OCI-LY3 (cell line): ENCODE data around the gene FSIP1.

ENCODE experiments used
- EZH2phosphoT487 ChIP-seq: fragments of 200-600 bp; shearing (Covaris generic); IDR thresholded peaks from 2 replicates; pipeline ENCODE4 v1.6.1; 2018; ENCODE audit warnings: antibody characterized with exemption, mixed run types, low read depth
- TF ChIP-seq, protein P1 (sequence below): fragments of 200-600, 300-600 bp; sonication (generic); IDR thresholded peaks from 2 replicates; pipeline ENCODE4 v1.5.1; 2014; ENCODE audit warnings: antibody characterized with exemption, low read length, low read depth

DNA sequence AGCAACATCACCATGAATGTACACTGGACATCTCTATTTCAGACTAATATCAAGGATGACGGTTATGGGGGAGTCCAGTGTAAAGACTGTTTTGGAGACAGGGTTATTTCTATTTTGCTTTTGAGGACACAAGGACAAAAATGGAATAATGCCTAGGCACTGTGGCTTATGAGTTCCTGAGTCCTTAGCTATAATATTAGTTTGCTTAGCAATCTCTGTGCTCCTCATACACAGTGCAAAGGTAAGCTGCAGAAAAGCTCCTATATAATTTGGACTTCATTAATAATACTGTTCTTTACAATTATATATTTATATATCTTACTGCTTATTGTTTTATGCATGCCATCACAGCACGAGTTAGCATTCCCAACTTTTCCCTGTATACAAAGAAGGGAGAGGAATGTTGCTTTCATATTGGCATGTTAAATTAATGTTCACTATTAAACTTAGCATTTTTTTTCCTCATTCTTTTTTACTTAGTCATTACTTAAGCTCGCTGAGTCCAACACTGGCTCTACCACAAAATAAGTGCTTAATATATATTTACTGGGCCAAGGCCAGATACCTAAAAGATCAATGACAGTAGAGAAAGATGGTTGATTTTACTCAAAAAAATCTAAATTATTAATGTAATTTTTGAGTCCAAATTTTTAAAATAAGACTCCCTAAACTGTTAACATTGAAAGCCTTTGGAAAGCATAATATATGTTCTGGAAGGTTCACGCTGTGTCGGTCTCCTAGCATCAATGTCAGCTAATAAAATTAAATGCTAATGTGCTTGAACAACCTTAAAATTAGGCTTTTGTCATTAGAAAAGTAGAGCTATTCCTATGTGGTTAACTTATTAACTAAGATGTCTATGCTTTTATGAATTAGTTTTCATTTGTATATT is 187.9 kb downstream of the FSIP1 start:
- TF ChIP-seq, protein P1, sequence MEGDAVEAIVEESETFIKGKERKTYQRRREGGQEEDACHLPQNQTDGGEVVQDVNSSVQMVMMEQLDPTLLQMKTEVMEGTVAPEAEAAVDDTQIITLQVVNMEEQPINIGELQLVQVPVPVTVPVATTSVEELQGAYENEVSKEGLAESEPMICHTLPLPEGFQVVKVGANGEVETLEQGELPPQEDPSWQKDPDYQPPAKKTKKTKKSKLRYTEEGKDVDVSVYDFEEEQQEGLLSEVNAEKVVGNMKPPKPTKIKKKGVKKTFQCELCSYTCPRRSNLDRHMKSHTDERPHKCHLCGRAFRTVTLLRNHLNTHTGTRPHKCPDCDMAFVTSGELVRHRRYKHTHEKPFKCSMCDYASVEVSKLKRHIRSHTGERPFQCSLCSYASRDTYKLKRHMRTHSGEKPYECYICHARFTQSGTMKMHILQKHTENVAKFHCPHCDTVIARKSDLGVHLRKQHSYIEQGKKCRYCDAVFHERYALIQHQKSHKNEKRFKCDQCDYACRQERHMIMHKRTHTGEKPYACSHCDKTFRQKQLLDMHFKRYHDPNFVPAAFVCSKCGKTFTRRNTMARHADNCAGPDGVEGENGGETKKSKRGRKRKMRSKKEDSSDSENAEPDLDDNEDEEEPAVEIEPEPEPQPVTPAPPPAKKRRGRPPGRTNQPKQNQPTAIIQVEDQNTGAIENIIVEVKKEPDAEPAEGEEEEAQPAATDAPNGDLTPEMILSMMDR = no peak
- TF ChIP-seq EZH2phosphoT487 = no peak
